Brain microvascular endothelial cell (primary cell): ENCODE measurements around the gene LAMB3.

Experiments used
- DNase-seq: peaks from one replicate; pipeline ENCODE4 v3.0.0-alpha.2; 2020
- H3K27ac ChIP-seq: fragments of 250-450 bp; sonication (Bioruptor Pico); 2 replicates; pipeline ENCODE4 v1.5.1; 2020; ENCODE audit warnings: mild to moderate bottlenecking, moderate library complexity
- H3K27me3 ChIP-seq: fragments of 250-450 bp; sonication (Bioruptor Pico); replicated peaks from 2 replicates; pipeline ENCODE4 v1.5.1; 2020; ENCODE audit warnings: mild to moderate bottlenecking
- H3K36me3 ChIP-seq: fragments of 250-450 bp; sonication (Bioruptor Pico); replicated peaks from 2 replicates; pipeline ENCODE4 v1.5.1; 2020; ENCODE audit warnings: mild to moderate bottlenecking
- H3K4me3 ChIP-seq: 2 replicates; pipeline ENCODE4 v1.5.1; 2011; ENCODE audit warnings: low read depth, mild to moderate bottlenecking, control low read depth, low read length, moderate library complexity
- in situ Hi-C: cut with HindIII; loops from 2 replicates; pipeline ENCODE4 v1.10.0; 2017; ENCODE audit warnings: low sequenced_read_pairs, low pct_ligation_motif_present
- TF ChIP-seq, protein P1 (sequence below): IDR thresholded peaks from 2 replicates; pipeline ENCODE4 v1.5.1; 2011; ENCODE audit warnings: low read depth, mild to moderate bottlenecking, moderate library complexity, low read length, control low read depth, inconsistent platforms; ENCODE audit errors: missing control alignments

Gene LAMB3

DNA sequence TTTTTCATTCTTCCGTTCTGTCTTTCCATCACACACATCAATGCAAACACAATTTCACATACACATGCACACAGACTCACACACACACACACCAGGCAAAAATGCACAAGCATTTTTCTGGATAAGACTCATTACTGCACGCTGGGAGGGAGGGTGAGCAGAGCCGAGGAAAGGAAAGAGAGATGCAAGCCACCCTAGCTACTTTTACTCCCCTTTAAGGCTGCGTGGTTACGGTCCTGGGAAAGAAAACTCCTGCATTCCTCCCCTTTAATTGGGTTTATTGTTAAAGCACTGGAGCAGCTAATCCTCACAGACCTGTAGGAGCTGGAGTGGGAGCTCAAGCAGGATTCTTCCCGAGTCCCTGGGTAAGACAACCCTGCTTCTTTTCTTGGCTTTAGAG is 68.8 kb downstream of the LAMB3 start, which contains the start of gene CAMK1G:
TSS of gene CAMK1G (plus strand) at position 307 of the 400 bp plus-strand sequence. CDS start 11,270 bp downstream, outside the sequence.
- in situ Hi-C loops: loop anchor here (25.0 kb wide), 1 partner anchor 104 kb away; the partner anchor contains the start of gene G0S2

DNA sequence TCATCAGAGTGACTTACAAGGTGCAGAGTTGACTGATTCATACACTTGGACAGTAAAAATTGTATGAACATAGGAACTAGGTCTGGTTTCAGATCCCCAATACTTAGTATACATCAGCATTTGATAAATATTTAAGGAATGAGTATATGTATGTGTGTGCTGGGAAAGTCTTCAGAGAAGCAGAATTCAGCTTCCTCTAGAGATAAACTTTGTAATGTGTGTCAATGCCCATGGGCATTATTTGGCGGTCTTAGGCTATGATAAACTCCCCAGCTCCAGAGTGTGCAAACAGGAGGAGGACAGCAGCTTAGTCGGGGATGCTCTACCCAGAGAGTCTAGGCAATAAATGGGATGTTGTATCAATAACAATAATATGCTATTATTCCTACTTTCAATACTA is 71.6 kb downstream of the LAMB3 start:
- TF ChIP-seq, protein P1, sequence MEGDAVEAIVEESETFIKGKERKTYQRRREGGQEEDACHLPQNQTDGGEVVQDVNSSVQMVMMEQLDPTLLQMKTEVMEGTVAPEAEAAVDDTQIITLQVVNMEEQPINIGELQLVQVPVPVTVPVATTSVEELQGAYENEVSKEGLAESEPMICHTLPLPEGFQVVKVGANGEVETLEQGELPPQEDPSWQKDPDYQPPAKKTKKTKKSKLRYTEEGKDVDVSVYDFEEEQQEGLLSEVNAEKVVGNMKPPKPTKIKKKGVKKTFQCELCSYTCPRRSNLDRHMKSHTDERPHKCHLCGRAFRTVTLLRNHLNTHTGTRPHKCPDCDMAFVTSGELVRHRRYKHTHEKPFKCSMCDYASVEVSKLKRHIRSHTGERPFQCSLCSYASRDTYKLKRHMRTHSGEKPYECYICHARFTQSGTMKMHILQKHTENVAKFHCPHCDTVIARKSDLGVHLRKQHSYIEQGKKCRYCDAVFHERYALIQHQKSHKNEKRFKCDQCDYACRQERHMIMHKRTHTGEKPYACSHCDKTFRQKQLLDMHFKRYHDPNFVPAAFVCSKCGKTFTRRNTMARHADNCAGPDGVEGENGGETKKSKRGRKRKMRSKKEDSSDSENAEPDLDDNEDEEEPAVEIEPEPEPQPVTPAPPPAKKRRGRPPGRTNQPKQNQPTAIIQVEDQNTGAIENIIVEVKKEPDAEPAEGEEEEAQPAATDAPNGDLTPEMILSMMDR: no peak
- Histone ChIP-seq H3K36me3 (no peaks in the 10 kb centered on the region), H3K27ac (no peak overlapping the region), H3K4me3 (no peak overlapping the region), H3K27me3 (peaks cover 18% of the 10 kb centered on the region)
- no peak for DNase-seq
- in situ Hi-C loops: loop anchor here (25.0 kb wide), 1 partner anchor 107 kb away; the partner anchor contains the start of gene G0S2

More for the DNA sequence above, 68.8 kb downstream of the LAMB3 start, which contains the start of gene CAMK1G:
- H3K4me3 ChIP-seq: peak within 1 kb of the TSS; percentile 34
- no peaks in the 10 kb centered on the region for H3K36me3 ChIP-seq
- TF ChIP-seq, protein P1: no peak
- peak; percentile 53 for DNase-seq
- H3K27ac ChIP-seq: no peak within 1 kb of the TSS
- H3K27me3 ChIP-seq: peaks cover 27% of the 10 kb centered on the region

DNA sequence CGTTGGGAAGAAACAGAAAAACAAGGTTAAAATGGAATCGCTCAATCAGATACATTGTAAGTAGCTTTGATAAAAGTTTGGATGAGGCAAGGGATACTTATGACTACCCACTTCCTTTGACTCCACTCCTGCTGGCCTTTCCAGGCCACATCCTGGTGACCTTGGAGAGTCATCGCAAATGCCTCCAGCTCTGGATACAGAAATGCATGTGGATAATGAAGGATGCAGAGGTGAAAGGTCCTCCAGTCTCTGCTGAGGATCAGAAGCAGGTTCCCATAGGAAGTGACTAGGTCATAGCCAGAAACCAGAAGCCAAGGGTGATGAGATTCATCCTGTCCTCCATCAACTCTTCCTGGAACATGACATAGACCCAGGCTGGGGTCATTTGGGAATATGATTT is 74.9 kb downstream of the LAMB3 start:
- in situ Hi-C loops: loop anchor here (25.0 kb wide), 1 partner anchor 110 kb away; the partner anchor contains the start of gene G0S2
- H3K4me3 ChIP-seq: no peak overlapping the region
- DNase-seq: no peak
- TF ChIP-seq, protein P1: no peak
- no peak overlapping the region for H3K27ac ChIP-seq
- H3K36me3 ChIP-seq: no peaks in the 10 kb centered on the region
- H3K27me3 ChIP-seq: peaks cover 4% of the 10 kb centered on the region

DNA sequence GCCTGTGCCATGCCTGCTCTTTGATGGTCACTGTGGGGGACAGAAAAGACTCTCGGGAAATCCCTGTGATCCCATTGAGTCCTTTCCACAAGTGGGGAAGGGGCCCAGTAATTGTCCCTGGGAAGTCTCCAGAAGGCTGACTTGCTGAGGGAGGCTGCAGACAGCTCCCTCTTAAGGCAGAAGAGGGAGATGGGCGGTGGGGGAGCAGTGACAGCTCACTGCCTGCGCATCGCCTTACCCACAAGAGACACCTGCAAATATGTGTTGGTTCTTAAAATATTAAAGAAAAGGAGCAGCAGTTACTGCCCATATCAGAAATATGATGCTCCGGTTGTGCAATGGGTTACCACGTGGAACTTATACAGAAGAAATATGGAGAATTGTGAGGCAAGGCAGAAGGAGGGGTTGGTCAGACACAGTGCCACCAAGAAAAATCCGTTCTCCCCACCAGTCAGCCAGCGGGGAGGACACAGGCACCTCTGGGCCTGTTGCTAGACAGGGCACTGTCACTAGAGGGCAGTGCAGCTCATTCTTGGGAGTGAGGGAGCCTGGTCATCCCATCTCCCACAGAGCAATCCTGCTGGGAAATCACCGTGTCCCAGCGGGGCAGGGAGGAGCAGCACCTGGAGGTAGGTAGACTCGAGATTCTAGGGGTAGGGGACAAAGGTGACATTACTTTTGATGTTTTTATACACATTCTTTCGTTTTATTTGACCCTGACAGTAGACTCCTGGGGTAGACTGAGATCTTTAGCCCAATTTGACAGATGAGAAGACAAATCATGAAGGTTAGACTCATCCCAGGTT is 75.6 kb downstream of the LAMB3 start:
- TF ChIP-seq, protein P1: peak; percentile 97
- no peak overlapping the region for H3K27ac ChIP-seq
- H3K4me3 ChIP-seq: no peak overlapping the region
- peaks cover 4% of the 10 kb centered on the region for H3K27me3 ChIP-seq
- H3K36me3 ChIP-seq: no peaks in the 10 kb centered on the region
- in situ Hi-C loops: loop anchor here (25.0 kb wide), 1 partner anchor 111 kb away; the partner anchor contains the start of gene G0S2
- DNase-seq: peak; percentile 65

- no peaks in the 10 kb centered on the region for H3K36me3 ChIP-seq
- peaks cover 4% of the 10 kb centered on the region for H3K27me3 ChIP-seq
- no peak overlapping the region for H3K4me3 ChIP-seq
- in situ Hi-C loops: no loop called here
- TF ChIP-seq, protein P1: no peak
- no peak for DNase-seq
- H3K27ac ChIP-seq: no peak overlapping the region
Measured at GRCh38 chr1:209570743-209571142, 81.5 kb downstream of the LAMB3 start.
